ENCODE data around the gene ATP5MC3.

- no peak for TF ChIP-seq CTCF (conservative IDR thresholded peaks at IDR 0.05; ENCODE audit: low read length)
- TF ChIP-seq EZH2phosphoT487 (IDR thresholded peaks at IDR 0.05; ENCODE audit: borderline replicate concordance, low read depth, low read length) = no peak
These were observed 45.9 kb upstream of the ATP5MC3 start for GRCh38 chr2:175227393-175227792.

Data from OCI-LY7 (cell line).